Subcutaneous adipose tissue (tissue), 4 donors: ENCODE measurements around the gene TMEM174. TPM values are rescaled to one million over a fixed set of nuclear protein-coding genes. Genes with fewer than 3 reads are reported as not detected.

Experiments
- CTCF ChIP-seq: fragments of 450-650 bp; IDR thresholded peaks from one replicate; pipeline ENCODE4 v1.5.1; 2016; ENCODE audit warnings: low read depth, mild to moderate bottlenecking, control low read depth, antibody characterized with exemption, moderate library complexity
- total RNA-seq, 4 donors: library from RNA; depleted of rRNA; stranded (reverse); fragments of >200 nt; gene quantifications; one replicate each; pipeline ENCODE4 v1.1.0, GENCODE V29; 2016

The TMEM174 gene
- total RNA-seq, 4 donors from 2014 or later, result not detected

- no peak for TF ChIP-seq CTCF
These were observed 23.2 kb downstream of the TMEM174 start for GRCh38 chr5:73196201-73196600.

GRCh38 chr5:73197637-73198257, 24.8 kb downstream of the TMEM174 start:
- TF ChIP-seq CTCF, result no peak

DNA sequence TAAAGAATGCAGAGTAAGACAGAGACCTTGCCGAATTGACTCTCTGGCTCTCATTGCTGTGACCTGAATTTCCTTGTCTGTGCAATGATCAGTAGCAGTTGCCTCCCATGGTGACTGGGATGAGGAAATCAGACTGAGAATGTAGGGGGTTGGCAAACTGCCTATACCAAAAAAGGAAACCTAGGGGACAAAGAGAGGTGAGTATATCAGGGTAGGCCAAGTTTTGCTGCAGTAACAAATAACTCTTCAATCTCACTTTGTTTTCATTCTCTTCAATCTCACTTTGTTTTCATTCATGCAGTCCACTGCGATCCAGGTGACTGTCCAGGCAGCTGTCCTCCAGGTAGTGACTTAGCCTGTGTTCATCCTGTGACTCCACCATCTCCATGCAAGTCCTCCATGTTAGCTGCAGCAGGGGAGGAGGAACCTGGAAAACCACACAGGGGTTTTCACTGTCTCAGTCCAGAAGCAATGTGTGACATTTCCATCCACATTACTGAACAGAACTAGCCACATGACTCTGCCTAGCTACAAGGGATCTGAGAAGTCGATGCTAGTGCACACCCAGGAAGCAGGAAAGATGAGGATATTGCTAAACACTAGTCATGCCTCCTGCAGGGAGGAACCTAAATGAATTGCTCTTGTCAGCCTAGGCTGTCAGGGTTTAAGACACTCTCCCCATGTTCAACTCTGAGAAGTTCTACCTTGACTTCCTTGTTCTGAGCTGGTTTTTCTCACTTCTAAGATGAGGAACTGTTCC, 26.0 kb downstream of the TMEM174 start:
- no peak for TF ChIP-seq CTCF

DNA sequence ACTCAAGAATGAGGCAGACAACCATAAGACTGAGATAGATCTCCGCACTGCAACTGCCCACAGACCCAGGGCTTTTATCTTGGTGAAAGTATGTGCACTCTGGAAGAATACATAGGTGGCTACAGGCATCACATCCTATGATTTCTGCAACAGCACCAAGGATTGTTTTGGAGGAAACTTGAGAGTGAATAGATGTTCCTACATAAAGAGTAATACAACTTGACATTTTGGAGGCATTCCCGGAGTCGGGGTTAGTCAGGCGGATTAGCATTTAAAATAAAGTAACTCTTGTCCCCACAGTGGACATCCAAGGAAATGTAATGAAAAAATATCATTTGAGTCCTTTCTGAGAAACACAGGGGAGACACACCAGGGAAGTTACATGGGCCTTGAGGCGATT, 26.7 kb downstream of the TMEM174 start:
- TF ChIP-seq CTCF, result no peak

DNA sequence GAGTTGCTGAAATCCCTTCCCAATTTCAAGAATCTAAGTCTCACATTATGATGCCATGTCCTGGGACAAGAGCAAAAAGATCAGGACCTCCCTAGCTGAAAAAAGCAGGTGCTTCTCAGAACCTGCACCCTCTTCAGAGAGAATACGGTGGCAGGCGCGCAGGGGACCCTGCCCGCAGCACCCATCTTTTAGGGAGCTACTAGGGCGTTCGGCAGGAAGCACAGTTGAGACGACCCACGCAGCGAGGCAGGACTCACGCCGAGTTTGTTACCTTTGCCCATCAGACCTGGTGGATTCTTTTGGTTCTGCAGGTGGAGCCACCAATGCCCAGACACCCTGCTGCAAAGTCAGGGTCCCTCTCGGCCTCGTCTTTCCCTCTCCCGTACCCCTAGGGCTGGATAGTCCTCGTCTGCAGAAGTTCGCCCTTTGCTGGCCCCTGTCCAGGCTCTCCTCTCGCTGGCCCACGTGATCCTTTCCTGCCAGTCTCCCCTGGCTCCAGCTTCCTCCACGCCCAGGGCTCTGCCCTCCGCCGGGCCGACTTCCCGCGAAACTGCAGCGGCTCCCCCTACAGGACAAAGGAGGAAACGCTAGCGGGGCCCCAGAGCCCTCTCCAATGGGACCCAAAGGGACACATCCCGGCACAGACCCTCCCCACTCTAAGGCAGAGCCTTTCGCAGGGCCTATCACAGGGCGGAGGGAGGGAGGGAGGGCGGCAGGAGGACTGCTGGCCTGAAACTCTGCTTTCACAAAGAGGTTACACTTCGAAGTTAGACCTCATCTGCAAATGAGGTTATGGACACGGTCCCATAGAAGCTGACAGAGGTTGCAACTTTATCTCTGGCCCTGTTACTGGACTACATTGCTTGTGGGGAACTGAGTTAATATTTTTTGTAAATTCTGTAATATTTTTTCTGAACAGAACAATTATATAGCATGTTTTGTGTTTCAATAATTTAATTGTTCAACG, 28.8 kb downstream of the TMEM174 start:
- no peak for TF ChIP-seq CTCF

DNA sequence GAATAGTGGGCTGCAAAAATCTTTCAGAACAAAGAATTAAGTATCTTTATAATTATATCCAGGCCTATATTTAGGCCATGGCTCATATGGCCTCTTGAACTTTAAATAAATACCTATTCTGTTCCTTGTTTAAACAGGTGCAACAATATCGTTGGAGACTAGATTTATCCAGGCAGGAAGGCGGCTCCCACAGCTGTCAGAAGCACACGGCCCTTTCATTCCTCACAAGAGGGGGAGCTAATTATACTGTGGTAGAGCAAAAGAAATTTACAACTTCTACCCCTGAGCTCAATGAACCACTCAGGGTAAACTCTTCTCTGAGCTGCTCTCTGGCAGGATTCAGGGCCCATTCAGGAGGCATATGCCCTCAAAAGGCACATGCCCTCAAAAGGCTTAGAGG, 31.3 kb downstream of the TMEM174 start:
- TF ChIP-seq CTCF, result no peak

- no peak for TF ChIP-seq CTCF
These were observed 31.7 kb downstream of the TMEM174 start for GRCh38 chr5:73204733-73205132.
